ENCODE data around the gene SARM1. TPM values are rescaled to one million over a fixed set of nuclear protein-coding genes. Genes with fewer than 3 reads are reported as not detected.

Gene SARM1
- total RNA-seq, 1 experiment from 2014 or later, result 23.9 TPM

DNA sequence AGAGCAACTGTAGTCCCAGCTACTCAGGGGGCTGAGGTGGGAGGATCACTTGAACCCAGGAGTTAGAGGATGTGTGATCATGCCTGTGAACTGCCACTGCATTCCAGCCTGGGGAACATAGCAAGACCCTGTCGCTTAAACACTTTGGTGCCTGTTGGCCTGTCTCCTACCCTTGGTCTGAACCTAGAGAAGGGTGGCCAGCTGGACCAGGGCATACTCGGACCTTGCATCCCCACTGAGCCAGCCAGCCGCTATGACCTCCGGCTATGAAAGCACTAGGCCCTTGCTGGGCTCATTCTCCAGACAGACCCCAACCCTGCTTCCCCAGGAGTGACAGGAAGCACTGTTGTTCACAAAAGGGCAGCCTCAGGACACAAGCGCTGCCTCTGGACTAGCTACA is 40.8 kb upstream of the SARM1 start:
- no peak overlapping the region for H3K27ac ChIP-seq (ENCODE audit: low read length)
- peaks cover 35% of the 10 kb centered on the region for H3K36me3 ChIP-seq (ENCODE audit: insufficient read depth, low read length)
- DNase-seq, result no peak
- no peaks in the 10 kb centered on the region; the same call in 1 of the 2 replicates for H4K20me1 ChIP-seq (ENCODE audit: insufficient read depth, low read depth, low read length)
- peaks cover 40% of the 10 kb centered on the region for H3K79me2 ChIP-seq (ENCODE audit: low read length)
- H3K9ac ChIP-seq (ENCODE audit: low read length), result no peak overlapping the region
- no peak overlapping the region for H2AFZ ChIP-seq (ENCODE audit: low read length)
- H3K9me2 ChIP-seq (replicated peaks; ENCODE audit: insufficient read depth, low read length), result no peaks in the 10 kb centered on the region
- H3K4me2 ChIP-seq (ENCODE audit: low read depth, low read length, poor library complexity, severe bottlenecking), result no peak overlapping the region
- no peaks in the 10 kb centered on the region for H3K27me3 ChIP-seq (ENCODE audit: low read length)
- H3K9me3 ChIP-seq (ENCODE audit: low read length), result no peaks in the 10 kb centered on the region
- no peak overlapping the region for H3K4me3 ChIP-seq (ENCODE audit: low read length)
- peaks cover 16% of the 10 kb centered on the region for H3K4me1 ChIP-seq (ENCODE audit: low read length)

GRCh38 chr17:28331891-28332420 is 39.5 kb upstream of the SARM1 start:
- H3K79me2 ChIP-seq (ENCODE audit: low read length), result peaks cover 43% of the 10 kb centered on the region
- no peak overlapping the region for H3K4me2 ChIP-seq (ENCODE audit: low read depth, low read length, poor library complexity, severe bottlenecking)
- H2AFZ ChIP-seq (ENCODE audit: low read length), result no peak overlapping the region
- no peak for DNase-seq
- H3K27me3 ChIP-seq (ENCODE audit: low read length), result no peaks in the 10 kb centered on the region
- H3K9ac ChIP-seq (ENCODE audit: low read length), result no peak overlapping the region
- peaks cover 25% of the 10 kb centered on the region for H3K4me1 ChIP-seq (ENCODE audit: low read length)
- no peaks in the 10 kb centered on the region for H3K9me2 ChIP-seq (replicated peaks; ENCODE audit: insufficient read depth, low read length)
- H3K4me3 ChIP-seq (ENCODE audit: low read length), result no peak overlapping the region
- peaks cover 25% of the 10 kb centered on the region for H3K36me3 ChIP-seq (ENCODE audit: insufficient read depth, low read length)
- no peaks in the 10 kb centered on the region for H4K20me1 ChIP-seq (ENCODE audit: insufficient read depth, low read depth, low read length)
- H3K9me3 ChIP-seq (ENCODE audit: low read length), result no peaks in the 10 kb centered on the region
- H3K27ac ChIP-seq (ENCODE audit: low read length), result no peak overlapping the region

DNA sequence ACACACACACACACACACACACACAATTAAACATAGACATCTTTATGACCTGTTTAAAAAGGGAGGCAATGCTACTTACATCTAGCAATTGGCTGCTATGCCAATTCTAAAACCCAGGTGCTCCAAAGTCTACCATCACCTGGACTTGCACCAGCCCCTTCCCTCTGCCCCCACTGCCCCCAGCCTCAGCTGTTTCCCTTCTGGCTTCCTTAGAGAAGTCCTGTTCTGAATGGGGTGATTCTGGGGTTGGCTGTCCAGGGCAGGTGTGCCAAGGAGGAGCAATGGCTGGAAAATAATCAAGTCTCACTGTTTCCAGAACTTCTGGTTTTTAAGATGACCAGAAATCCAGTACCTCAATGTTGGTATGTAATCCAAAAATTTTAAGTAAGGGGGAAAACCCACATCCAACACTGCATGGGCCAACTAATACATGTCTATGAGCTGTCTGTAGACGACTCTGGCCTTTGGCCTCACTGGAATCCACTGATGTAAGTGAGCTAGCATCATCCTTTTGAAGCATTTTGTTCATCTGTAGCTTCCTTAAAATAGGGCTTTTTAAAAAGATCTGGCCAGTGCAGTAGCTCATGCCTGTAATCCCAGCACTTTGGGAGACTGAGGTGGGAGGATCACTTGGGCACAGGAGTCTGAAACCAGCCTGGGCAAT is 38.3 kb upstream of the SARM1 start:
- Histone ChIP-seq H3K36me3 (ENCODE audit: insufficient read depth, low read length) (peaks cover 13% of the 10 kb centered on the region), H3K79me2 (ENCODE audit: low read length) (peaks cover 51% of the 10 kb centered on the region), H3K4me2 (ENCODE audit: low read depth, low read length, poor library complexity, severe bottlenecking) (peak overlapping the region; percentile 98), H2AFZ (ENCODE audit: low read length) (no peak overlapping the region), H4K20me1 (ENCODE audit: insufficient read depth, low read depth, low read length) (no peaks in the 10 kb centered on the region), H3K9me3 (ENCODE audit: low read length) (no peaks in the 10 kb centered on the region), H3K9ac (ENCODE audit: low read length) (peak overlapping the region; percentile 7; the same call in 1 of the 2 replicates), H3K4me1 (ENCODE audit: low read length) (peaks cover 27% of the 10 kb centered on the region), H3K27me3 (ENCODE audit: low read length) (no peaks in the 10 kb centered on the region), H3K9me2 (replicated peaks; ENCODE audit: insufficient read depth, low read length) (no peaks in the 10 kb centered on the region), H3K27ac (ENCODE audit: low read length) (no peak overlapping the region), H3K4me3 (ENCODE audit: low read length) (no peak overlapping the region)
- DNase-seq, result no peak

DNA sequence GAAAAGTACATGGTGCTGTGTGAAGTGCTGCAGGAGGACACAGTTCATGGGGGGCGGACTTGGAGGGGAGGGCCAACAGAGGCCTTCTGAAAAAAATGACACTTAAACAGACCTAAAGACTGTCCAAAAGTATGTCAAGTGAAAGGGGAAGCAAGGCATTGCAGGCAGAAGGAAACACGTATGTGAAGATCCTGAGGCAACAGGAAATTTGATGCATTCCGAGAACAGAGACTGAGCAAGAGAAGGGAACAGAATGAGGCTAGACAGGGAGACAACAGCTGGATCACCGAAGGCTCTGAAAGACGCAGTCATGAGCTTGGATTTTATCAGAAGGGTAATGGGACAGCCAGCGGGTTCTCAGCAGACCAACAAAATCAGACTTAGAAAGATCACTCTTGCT is 37.3 kb upstream of the SARM1 start:
- Histone ChIP-seq H3K4me1 (ENCODE audit: low read length) (peaks cover 27% of the 10 kb centered on the region), H3K9me3 (ENCODE audit: low read length) (no peaks in the 10 kb centered on the region), H3K9ac (ENCODE audit: low read length) (peak overlapping the region; percentile 83), H3K4me3 (ENCODE audit: low read length) (peak overlapping the region; percentile 89), H3K27me3 (ENCODE audit: low read length) (no peaks in the 10 kb centered on the region), H3K79me2 (ENCODE audit: low read length) (peaks cover 55% of the 10 kb centered on the region), H3K36me3 (ENCODE audit: insufficient read depth, low read length) (peaks cover 3% of the 10 kb centered on the region), H4K20me1 (ENCODE audit: insufficient read depth, low read depth, low read length) (no peaks in the 10 kb centered on the region), H2AFZ (ENCODE audit: low read length) (no peak overlapping the region), H3K9me2 (replicated peaks; ENCODE audit: insufficient read depth, low read length) (no peaks in the 10 kb centered on the region), H3K4me2 (ENCODE audit: low read depth, low read length, poor library complexity, severe bottlenecking) (peak overlapping the region; percentile 98), H3K27ac (ENCODE audit: low read length) (no peak overlapping the region)
- DNase-seq, result peak; percentile 60

GRCh38 chr17:28334666-28335200 is 36.8 kb upstream of the SARM1 start:
- Histone ChIP-seq H3K9me3 (ENCODE audit: low read length) (no peaks in the 10 kb centered on the region), H3K4me2 (ENCODE audit: low read depth, low read length, poor library complexity, severe bottlenecking) (peak overlapping the region; percentile 98), H3K79me2 (ENCODE audit: low read length) (peaks cover 55% of the 10 kb centered on the region), H3K27me3 (ENCODE audit: low read length) (no peaks in the 10 kb centered on the region), H3K27ac (ENCODE audit: low read length) (no peak overlapping the region), H3K4me1 (ENCODE audit: low read length) (peaks cover 27% of the 10 kb centered on the region), H3K36me3 (ENCODE audit: insufficient read depth, low read length) (no peaks in the 10 kb centered on the region), H3K9me2 (replicated peaks; ENCODE audit: insufficient read depth, low read length) (no peaks in the 10 kb centered on the region), H3K9ac (ENCODE audit: low read length) (peak overlapping the region; percentile 83), H3K4me3 (ENCODE audit: low read length) (peak overlapping the region; percentile 89), H2AFZ (ENCODE audit: low read length) (peak overlapping the region; percentile 3; the same call in 1 of the 2 replicates), H4K20me1 (ENCODE audit: insufficient read depth, low read depth, low read length) (no peaks in the 10 kb centered on the region)
- DNase-seq, result peak; percentile 60

DNA sequence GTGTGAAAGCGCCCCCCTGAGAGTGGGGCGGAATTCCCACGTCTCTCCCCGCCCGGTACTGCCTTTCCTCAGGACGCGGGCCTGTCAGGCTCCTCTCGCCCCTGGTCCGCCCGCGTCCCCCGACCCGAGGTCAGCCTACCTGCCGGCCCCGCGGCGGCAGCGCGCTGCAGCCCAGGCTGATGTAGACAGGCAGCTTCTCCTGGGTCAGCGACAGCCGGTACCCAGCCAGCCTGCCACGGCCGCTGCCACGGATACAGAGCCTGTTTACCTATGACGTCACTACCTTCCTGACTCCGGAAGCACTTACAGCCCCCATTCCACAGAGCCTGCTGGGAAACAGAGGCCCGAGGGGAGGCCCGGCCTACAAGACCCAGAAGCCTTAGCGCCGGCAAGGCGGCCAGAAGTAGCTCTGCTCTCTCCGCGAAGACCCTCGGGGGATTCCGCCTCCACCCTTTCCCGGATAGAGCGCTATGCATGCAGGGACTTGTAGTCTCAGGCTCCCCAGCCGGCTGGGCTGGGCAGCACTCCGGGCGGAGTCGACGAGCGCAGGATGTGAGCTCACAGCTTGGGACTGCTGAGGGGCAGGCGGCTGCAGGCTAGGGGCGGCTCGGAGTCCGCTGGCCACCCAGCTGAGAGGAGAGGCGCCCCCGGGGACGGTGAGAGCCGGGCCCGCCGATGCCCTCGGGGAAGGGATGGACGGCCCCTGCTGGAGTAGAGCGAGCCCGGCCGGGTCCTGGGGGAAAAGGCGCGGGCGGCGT is 36.1 kb upstream of the SARM1 start, which contains the start of the genes IFT20 and TNFAIP1:
Gene IFT20, minus strand, starts transcription at position 272 of the 758 bp plus-strand sequence. CDS start 3,487 bp downstream, outside the sequence.
Gene TNFAIP1, plus strand, starts transcription at position 561 of the 758 bp plus-strand sequence. CDS start 3,761 bp downstream, outside the sequence.
- H3K4me2 ChIP-seq (ENCODE audit: low read depth, low read length, poor library complexity, severe bottlenecking), result peak within 1 kb of the TSS; percentile 99
- H3K9me3 ChIP-seq (ENCODE audit: low read length), result no peaks in the 10 kb centered on the region

GRCh38 chr17:28335959-28336871 is 35.3 kb upstream of the SARM1 start:
- peaks cover 27% of the 10 kb centered on the region for H3K4me1 ChIP-seq (ENCODE audit: low read length)
- 0 out of 2 replicates have a peak overlapping the region, but pooled peaks have one; percentile 40 for H2AFZ ChIP-seq (ENCODE audit: low read length)
- H3K27ac ChIP-seq (ENCODE audit: low read length), result no peak overlapping the region
- H4K20me1 ChIP-seq (ENCODE audit: insufficient read depth, low read depth, low read length), result no peaks in the 10 kb centered on the region
- H3K9me3 ChIP-seq (ENCODE audit: low read length), result no peaks in the 10 kb centered on the region
- H3K4me2 ChIP-seq (ENCODE audit: low read depth, low read length, poor library complexity, severe bottlenecking), result peak overlapping the region; percentile 99
- no peaks in the 10 kb centered on the region for H3K27me3 ChIP-seq (ENCODE audit: low read length)
- no peaks in the 10 kb centered on the region for H3K36me3 ChIP-seq (ENCODE audit: insufficient read depth, low read length)
- DNase-seq, result peak; percentile 61
- H3K79me2 ChIP-seq (ENCODE audit: low read length), result peaks cover 55% of the 10 kb centered on the region
- peak overlapping the region; percentile 89 for H3K4me3 ChIP-seq (ENCODE audit: low read length)
- H3K9me2 ChIP-seq (replicated peaks; ENCODE audit: insufficient read depth, low read length), result no peaks in the 10 kb centered on the region
- peak overlapping the region; percentile 91 for H3K9ac ChIP-seq (ENCODE audit: low read length)

More for the DNA sequence above, 36.1 kb upstream of the SARM1 start, which contains the start of the genes IFT20 and TNFAIP1:
- Histone ChIP-seq H3K79me2 (ENCODE audit: low read length) (peaks cover 55% of the 10 kb centered on the region), H3K27ac (ENCODE audit: low read length) (no peak within 1 kb of the TSS), H3K27me3 (ENCODE audit: low read length) (no peaks in the 10 kb centered on the region), H3K4me3 (ENCODE audit: low read length) (peak within 1 kb of the TSS; percentile 89), H3K4me1 (ENCODE audit: low read length) (peaks cover 27% of the 10 kb centered on the region), H3K9me2 (replicated peaks; ENCODE audit: insufficient read depth, low read length) (no peaks in the 10 kb centered on the region), H3K36me3 (ENCODE audit: insufficient read depth, low read length) (no peaks in the 10 kb centered on the region), H3K9ac (ENCODE audit: low read length) (peak within 1 kb of the TSS; percentile 91), H4K20me1 (ENCODE audit: insufficient read depth, low read depth, low read length) (no peaks in the 10 kb centered on the region), H2AFZ (ENCODE audit: low read length) (peak within 1 kb of the TSS; percentile 40; the same call in 1 of the 2 replicates)
- peak; percentile 100 for DNase-seq

Data from Karpas-422 (cell line).